ENCODE results near the gene WARS2. TPM values are rescaled to one million over a fixed set of nuclear protein-coding genes. Genes with fewer than 3 reads are reported as not detected.

Gene WARS2
- total RNA-seq, 4 donors from 2014 or later = 8.9 to 22.1 (median 12.8) TPM

DNA sequence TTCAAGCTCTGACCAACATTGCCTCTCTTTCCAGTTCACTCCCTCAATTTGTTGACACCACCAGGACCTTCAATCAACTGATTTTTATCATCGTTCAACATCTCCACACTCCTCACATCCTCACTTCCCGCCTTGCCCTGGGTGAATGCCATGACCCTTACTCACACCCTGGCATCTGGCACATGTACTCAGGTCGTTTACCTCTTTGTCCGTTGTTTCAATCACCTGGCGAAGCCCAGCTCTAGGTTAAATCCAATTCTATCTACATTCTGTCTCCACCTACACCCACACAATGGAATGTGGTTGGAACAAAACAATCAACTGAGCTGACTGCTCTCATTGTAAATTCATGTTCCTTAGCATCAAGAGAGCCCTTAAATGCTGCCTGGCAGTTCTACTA, 128.1 kb downstream of the WARS2 start:
- no peak overlapping the region for H3K27ac ChIP-seq
- no peak for DNase-seq
- H3K36me3 ChIP-seq = no peaks in the 10 kb centered on the region
- H3K9me3 ChIP-seq = no peaks in the 10 kb centered on the region
- H3K27me3 ChIP-seq = peaks cover 6 to 26% (median 10%) of the 10 kb centered on the region in 4 donors
- no peak overlapping the region for H3K4me3 ChIP-seq
- H3K4me1 ChIP-seq = peaks cover 9 to 20% (median 15%) of the 10 kb centered on the region in 3 donors
- intact Hi-C loops (cut with DNase I) = no loop called here
- 53 to 67% methylated on average over 5 of the region's 5 CpGs for WGBS, 2 donors
- TF ChIP-seq, protein P1, sequence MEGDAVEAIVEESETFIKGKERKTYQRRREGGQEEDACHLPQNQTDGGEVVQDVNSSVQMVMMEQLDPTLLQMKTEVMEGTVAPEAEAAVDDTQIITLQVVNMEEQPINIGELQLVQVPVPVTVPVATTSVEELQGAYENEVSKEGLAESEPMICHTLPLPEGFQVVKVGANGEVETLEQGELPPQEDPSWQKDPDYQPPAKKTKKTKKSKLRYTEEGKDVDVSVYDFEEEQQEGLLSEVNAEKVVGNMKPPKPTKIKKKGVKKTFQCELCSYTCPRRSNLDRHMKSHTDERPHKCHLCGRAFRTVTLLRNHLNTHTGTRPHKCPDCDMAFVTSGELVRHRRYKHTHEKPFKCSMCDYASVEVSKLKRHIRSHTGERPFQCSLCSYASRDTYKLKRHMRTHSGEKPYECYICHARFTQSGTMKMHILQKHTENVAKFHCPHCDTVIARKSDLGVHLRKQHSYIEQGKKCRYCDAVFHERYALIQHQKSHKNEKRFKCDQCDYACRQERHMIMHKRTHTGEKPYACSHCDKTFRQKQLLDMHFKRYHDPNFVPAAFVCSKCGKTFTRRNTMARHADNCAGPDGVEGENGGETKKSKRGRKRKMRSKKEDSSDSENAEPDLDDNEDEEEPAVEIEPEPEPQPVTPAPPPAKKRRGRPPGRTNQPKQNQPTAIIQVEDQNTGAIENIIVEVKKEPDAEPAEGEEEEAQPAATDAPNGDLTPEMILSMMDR (IDR thresholded peaks at IDR 0.05) = no peak
- TF ChIP-seq POLR2A (IDR thresholded peaks at IDR 0.05) = no peak

DNA sequence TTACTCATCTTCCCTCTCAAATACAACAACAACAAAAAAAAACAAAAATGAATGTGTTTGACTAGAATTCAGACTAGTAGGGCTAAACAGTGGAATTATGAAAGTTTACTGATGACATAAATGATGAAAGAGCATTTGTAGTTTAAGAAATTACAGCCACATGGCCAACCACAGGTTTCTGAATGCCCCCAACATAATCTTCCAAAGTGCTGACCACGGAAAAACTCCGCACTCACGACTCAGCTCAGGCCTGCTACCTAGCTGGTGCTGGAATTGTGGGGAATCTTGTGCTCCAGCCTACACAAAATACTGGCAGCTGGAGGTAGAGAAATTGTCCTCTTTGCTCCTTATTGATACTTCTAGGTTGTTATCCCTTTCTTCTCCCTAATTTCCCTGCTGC, 128.7 kb downstream of the WARS2 start:
- intact Hi-C loops (cut with DNase I) = no loop called here
- Histone ChIP-seq H3K4me1 (peaks cover 15 to 26% (median 21%) of the 10 kb centered on the region in 3 donors), H3K9me3 (no peaks in the 10 kb centered on the region), H3K36me3 (no peaks in the 10 kb centered on the region), H3K27ac (no peak overlapping the region), H3K27me3 (peaks cover 6 to 32% (median 16%) of the 10 kb centered on the region in 4 donors), H3K4me3 (no peak overlapping the region)
- TF ChIP-seq, protein P1 (IDR thresholded peaks at IDR 0.05) = no peak
- TF ChIP-seq POLR2A (IDR thresholded peaks at IDR 0.05) = no peak
- DNase-seq = no peak
- WGBS, 2 donors = 88 to 89% methylated on average over 3 of the region's 3 CpGs

DNA sequence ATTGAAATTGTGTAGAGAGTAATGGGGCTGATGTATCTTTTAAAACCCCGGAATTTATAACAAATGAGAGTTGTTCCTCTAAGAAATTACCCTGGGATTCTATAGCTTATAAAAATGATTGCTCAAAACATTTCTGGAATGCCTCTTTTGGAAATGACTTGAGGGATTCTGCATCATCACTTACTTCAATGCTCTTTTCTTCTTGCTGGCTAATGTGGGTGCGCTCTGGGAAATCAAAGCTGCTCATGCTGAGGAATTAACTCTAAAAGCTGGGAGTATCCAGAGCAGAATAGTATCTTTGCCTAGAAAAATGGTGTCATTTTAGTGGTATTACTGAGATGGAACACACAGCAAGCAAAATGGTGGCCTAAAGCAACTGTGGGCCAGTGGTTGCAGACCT, 129.3 kb downstream of the WARS2 start:
- H3K27me3 ChIP-seq = peaks cover 10 to 38% (median 22%) of the 10 kb centered on the region in 4 donors
- WGBS, 2 donors = 82 to 87% methylated on average over 2 of the region's 2 CpGs
- intact Hi-C loops (cut with DNase I) = no loop called here

DNA sequence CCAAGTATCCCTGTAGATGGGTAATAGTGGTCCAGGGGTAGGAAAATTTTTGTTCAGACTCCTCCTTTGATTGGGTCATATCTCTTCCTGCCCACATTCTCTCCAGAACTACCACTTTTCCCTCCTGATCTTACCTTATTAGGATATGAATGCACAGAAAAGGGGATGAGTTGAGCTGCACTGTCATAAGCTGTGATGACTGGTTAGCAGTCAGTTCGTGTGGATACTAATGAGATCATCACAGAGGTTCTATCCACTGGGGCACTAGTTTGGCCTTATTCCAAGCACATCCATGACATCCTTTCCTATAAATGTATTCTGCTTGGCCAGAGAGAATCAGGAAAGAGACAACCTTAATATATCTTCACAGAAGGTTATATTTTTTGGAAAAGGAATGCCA, 130.3 kb downstream of the WARS2 start:
- WGBS, 2 donors = 33 to 36% methylated on average over 1 of the region's 1 CpG
- TF ChIP-seq, protein P1 (IDR thresholded peaks at IDR 0.05) = no peak
- no peak for TF ChIP-seq POLR2A (IDR thresholded peaks at IDR 0.05)
- no peak for DNase-seq

More for the DNA sequence above, 129.3 kb downstream of the WARS2 start:
- Histone ChIP-seq H3K4me3 (no peak overlapping the region), H3K27ac (no peak overlapping the region), H3K36me3 (no peaks in the 10 kb centered on the region), H3K4me1 (peaks cover 17 to 32% (median 25%) of the 10 kb centered on the region in 3 donors), H3K9me3 (no peaks in the 10 kb centered on the region)
- TF ChIP-seq, protein P1 (IDR thresholded peaks at IDR 0.05) = no peak
- TF ChIP-seq POLR2A (IDR thresholded peaks at IDR 0.05) = no peak
- DNase-seq = no peak

DNA sequence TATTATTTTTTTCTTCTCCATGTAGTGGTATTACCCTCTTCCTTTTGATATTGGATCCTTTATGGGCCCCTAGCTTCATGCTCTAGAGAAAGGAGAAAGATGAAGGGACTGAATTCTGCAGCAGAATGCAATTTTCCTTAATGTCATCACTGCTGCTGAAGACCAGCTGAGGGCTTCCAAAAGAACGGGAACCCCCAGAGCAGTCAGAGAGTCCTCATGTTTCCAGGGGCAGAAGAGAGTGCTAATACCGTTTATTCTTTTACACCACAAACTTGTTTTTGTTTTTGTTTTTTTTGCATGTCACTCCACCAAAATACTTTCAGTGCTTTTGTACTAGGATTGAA, 131.2 kb downstream of the WARS2 start:
- Histone ChIP-seq H3K4me3 (no peak overlapping the region), H3K27ac (no peak overlapping the region), H3K4me1 (peaks cover 17 to 34% (median 25%) of the 10 kb centered on the region in 3 donors), H3K27me3 (peaks cover 10 to 57% (median 32%) of the 10 kb centered on the region in 4 donors), H3K36me3 (no peaks in the 10 kb centered on the region), H3K9me3 (no peaks in the 10 kb centered on the region)
- TF ChIP-seq, protein P1 (IDR thresholded peaks at IDR 0.05) = no peak
- TF ChIP-seq POLR2A (IDR thresholded peaks at IDR 0.05) = no peak
- intact Hi-C loops (cut with DNase I) = loop anchor here (5.0 kb wide), 1 partner anchor 857 kb away; no protein-coding TSS in a partner anchor
- no peak for DNase-seq
- WGBS, 2 donors = 13 to 26% methylated on average over 2 of the region's 2 CpGs

More for the DNA sequence above, 130.3 kb downstream of the WARS2 start:
- Histone ChIP-seq H3K4me3 (no peak overlapping the region), H3K27me3 (peaks cover 10 to 48% (median 30%) of the 10 kb centered on the region in 4 donors), H3K36me3 (no peaks in the 10 kb centered on the region), H3K4me1 (peaks cover 17 to 34% (median 25%) of the 10 kb centered on the region in 3 donors), H3K27ac (no peak overlapping the region), H3K9me3 (no peaks in the 10 kb centered on the region)
- intact Hi-C loops (cut with DNase I) = no loop called here

Measured in esophagus squamous epithelium (tissue), 5 donors.